Motor neuron (in vitro differentiated cells): ENCODE measurements around the gene MAP2K5. TPM values are rescaled to one million over a fixed set of nuclear protein-coding genes. Genes with fewer than 3 reads are reported as not detected.

Experiments used
- ATAC-seq, 8 experiments: fragments of 200-7000 bp; cut with Tn5 transposase; replicated peaks in 6 of 8; 2 replicates each; pipeline ENCODE4 v1.8.0; 2021; ENCODE audit warnings: mild to moderate bottlenecking in 8 of 8, moderate library complexity in 8 of 8
- H3K27ac ChIP-seq, 2 donors: fragments of 250-450 bp; sonication (Bioruptor Pico); 2 replicates each; pipeline ENCODE4 v1.9.0; 2021; ENCODE audit warnings: antibody characterized with exemption in 2 of 2, mild to moderate bottlenecking in 2 of 2, moderate library complexity in 1 of 2
- H3K4me1 ChIP-seq, 2 donors: fragments of 250-450 bp; sonication (Bioruptor Pico); replicated peaks in 1 of 2; 2 replicates each; pipeline ENCODE4 v1.6.1; 2021; ENCODE audit warnings: antibody characterized with exemption in 2 of 2, mild to moderate bottlenecking in 2 of 2, moderate library complexity in 1 of 2
- H3K4me3 ChIP-seq, 5 donors: fragments of 250-450 bp; sonication (Bioruptor Pico); 2 replicates each; pipeline ENCODE4 v1.9.0; 2021; ENCODE audit warnings: antibody characterized with exemption in 5 of 5, mild to moderate bottlenecking in 5 of 5, moderate library complexity in 4 of 5
- WGBS, 10 experiments: fragments of 450-650 bp; shearing (Covaris generic); methylation state at CpG; one replicate each; pipeline ENCODE4 v1.0.0; 2022; 5-methylcytosine and 5-hydroxymethylcytosine counted together
- in situ Hi-C, 9 experiments: fragments of 400-800 bp; cut with MboI; loops; one replicate each; pipeline ENCODE4 v1.15.0; 2021; ENCODE audit warnings: low sequenced_read_pairs in 9 of 9, low pct_unique_long_range_greater_than_20kb in 2 of 9; ENCODE audit not compliant: unreplicated experiment in 9 of 9
- total RNA-seq, 8 experiments: library from RNA; unstranded; fragments of 300-600 nt; gene quantifications; 2 replicates each; pipeline versions ENCODE4 v1.2.3 to v1.2.4, GENCODE V29; 2022

The MAP2K5 gene
- total RNA-seq, 8 experiments from 2014 or later: 5.3 to 22.6 (median 10.6) TPM

DNA sequence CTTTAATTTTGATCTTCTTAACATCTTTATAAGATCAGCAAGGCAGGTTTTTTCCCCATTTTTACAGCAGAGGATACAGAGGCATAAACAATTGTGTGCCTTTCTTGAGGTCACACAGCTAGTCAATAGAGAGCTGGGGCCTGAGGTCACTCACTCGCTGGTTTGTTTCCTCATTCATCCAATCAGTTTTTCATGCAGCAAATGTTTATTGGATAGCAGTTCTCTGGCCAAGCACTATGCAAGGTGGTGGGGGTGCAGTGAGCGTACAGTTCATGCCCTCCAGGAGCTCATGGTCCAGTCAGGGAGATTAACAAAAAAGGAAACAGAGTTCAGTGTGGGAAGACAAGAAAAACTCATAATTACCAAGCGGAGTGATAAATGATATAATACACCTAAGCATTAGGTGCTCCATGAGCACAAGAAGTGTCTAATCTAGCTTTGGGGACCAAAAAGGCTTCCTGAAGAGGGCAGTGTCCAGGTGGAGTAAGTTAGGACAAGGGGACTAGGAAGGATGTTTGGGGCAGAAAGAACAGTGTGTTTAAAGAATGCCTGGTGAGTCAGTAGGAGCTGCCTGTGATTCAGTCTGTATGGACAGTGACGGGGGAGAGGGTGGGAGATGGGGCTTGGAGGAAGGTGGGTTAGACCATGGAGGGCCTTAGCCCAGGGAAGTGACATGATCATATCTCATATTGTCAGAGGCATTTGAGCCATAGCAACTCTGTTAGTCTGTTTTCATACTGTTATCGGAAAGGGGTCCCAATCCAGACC lies 29.3 kb downstream of the MAP2K5 start:
- peaks cover 4 to 11% of the 10 kb centered on the region in 2 donors for H3K4me1 ChIP-seq
- H3K4me3 ChIP-seq: no peak overlapping the region
- no peak for ATAC-seq
- WGBS, 10 experiments: 87 to 100% (median 94%) methylated on average over 1 to 5 of the region's 5 CpGs; no CpG with 5 or more reads in 4 of the 10 experiments
- in situ Hi-C loops: no loop called here
- no peak overlapping the region for H3K27ac ChIP-seq

DNA sequence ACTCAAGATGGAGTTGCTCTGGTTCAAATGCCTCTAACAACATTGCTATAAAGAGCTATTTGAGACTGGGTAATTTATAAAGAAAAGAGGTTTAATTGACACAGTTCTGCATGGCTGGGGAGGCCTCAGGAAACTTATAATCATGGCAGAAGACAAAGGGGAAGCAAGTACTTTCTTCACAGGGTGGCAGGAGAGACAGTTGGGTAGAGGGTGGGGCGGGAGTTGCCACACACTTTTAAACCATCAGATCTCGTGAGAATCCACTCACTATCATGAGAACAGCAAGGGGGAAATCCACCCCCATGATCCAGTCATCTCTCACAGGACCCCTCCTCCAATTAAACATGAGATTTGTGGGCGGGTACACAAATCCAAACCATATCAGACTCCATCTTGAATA lies 30.7 kb downstream of the MAP2K5 start:
- Histone ChIP-seq H3K4me3 (no peak overlapping the region), H3K4me1 (peaks cover 4 to 14% of the 10 kb centered on the region in 2 donors), H3K27ac (no peak overlapping the region)
- ATAC-seq: no peak
- in situ Hi-C loops: no loop called here
- 40 to 100% (median 100%) methylated on average over 1 to 2 of the region's 3 CpGs; no CpG with 5 or more reads in 4 of the 10 experiments for WGBS, 10 experiments

DNA sequence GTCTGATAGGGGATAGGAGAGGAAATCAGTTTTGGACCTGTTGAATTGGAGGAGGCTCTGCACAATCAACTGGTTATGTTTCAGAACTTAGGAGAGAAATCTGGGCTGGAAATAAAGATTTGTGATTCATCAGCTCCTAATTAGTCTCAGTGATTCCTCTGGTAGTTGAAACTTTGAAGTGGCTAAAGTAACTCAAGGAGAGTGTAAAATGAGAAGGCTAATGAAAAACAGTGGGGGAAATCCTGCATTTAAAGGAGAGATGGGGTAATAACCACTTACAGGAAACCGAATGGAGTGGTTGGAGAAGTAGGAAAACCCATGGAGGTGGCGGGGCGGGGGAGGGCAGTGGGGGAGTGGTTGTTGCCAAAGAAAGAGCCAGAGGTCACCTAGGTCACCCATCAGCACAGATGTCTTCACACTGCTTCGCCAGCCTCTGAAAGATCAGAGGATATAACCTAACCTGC lies 32.6 kb downstream of the MAP2K5 start:
- WGBS, 10 experiments: 61% methylated on average over 2 of the region's 4 CpGs; no CpG with 5 or more reads in 9 of the 10 experiments

DNA sequence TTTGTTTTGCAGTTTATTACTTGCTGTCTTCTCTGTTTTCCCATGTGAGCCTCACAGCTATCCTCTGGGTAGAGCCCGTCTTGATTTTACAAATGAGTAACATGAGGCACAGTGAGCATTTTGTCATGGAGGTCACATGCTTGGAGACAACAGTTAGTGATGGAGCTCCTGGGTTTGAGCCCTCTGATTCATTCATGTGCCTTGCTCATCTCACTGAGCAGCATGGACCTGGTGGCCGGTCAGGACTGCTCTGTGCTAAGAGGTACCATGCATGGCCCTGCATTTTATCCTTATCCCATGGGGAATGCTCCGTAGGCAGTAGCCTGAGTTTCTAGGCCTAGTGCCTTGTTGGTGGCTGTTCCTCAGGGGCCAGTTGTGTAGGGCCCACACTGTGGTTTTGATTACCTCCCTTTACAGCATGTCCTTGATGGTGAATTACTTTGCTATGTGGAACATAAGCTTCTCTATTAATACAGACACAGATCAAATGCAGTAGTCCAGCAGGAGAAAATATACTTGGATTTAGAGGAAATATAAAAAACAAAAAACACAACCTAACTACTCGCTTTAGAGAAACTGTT lies 35.6 kb downstream of the MAP2K5 start:
- peak in 5 of 8 experiments; percentile 47 to 98 (median 72) for ATAC-seq
- WGBS, 10 experiments: 92 to 100% (median 100%) methylated on average over 1 to 3 of the region's 4 CpGs; no CpG with 5 or more reads in 2 of the 10 experiments
- H3K4me1 ChIP-seq: peaks cover 0 to 7% of the 10 kb centered on the region in 2 donors
- no peak overlapping the region for H3K4me3 ChIP-seq
- in situ Hi-C loops: no loop called here
- no peak overlapping the region for H3K27ac ChIP-seq

More for the DNA sequence above, 32.6 kb downstream of the MAP2K5 start:
- Histone ChIP-seq H3K27ac (no peak overlapping the region), H3K4me1 (peaks cover 4 to 15% of the 10 kb centered on the region in 2 donors), H3K4me3 (no peak overlapping the region)
- in situ Hi-C loops: no loop called here
- ATAC-seq: no peak

DNA sequence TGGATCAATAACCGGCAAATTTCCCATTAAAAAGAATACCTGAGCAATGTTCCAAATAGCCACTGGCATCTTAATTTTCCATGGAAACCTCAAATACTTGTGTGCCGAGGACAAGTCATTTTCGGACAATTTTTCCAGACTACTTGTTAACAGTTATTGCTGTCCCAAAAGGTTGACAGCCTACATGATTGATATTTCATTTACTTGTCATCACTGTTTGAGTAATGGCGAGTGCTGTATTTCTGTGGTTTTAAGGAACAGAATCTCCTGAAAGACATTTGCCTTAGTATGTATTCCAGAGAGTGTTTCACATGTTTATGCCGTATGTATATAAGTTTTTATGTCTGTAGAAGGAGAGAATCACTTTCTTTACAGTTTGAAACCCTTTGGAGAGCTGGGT lies 36.7 kb downstream of the MAP2K5 start:
- no peak for ATAC-seq
- in situ Hi-C loops: no loop called here
- Histone ChIP-seq H3K27ac (no peak overlapping the region), H3K4me3 (no peak overlapping the region), H3K4me1 (peaks cover 0 to 7% of the 10 kb centered on the region in 2 donors)
- 67 to 100% (median 90%) methylated on average over 2 to 5 of the region's 5 CpGs; no CpG with 5 or more reads in 1 of the 10 experiments for WGBS, 10 experiments

DNA sequence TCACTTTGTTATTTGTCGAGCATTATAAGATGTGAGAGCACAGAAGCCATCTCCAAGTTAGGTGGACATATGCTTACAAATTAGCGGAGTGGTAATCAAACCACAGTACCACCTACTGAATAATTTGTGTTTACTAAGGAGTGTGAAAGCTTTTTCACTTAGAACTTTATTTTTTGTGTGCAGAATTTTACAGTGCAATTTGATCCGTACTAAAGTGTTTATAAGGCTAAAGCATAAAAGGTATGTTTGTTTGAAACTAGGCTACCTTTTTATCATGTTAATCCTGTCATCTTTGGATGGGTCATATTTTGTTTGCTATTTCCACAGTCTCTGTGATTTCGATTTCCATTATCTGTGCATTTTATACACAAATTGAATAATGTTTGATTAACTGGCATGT lies 37.5 kb downstream of the MAP2K5 start:
- Histone ChIP-seq H3K27ac (no peak overlapping the region), H3K4me3 (no peak overlapping the region), H3K4me1 (peaks cover 3 to 7% of the 10 kb centered on the region in 2 donors)
- ATAC-seq: no peak
- in situ Hi-C loops: no loop called here
- WGBS, 10 experiments: 65 to 96% (median 85%) methylated on average over 2 to 4 of the region's 4 CpGs; no CpG with 5 or more reads in 1 of the 10 experiments

DNA sequence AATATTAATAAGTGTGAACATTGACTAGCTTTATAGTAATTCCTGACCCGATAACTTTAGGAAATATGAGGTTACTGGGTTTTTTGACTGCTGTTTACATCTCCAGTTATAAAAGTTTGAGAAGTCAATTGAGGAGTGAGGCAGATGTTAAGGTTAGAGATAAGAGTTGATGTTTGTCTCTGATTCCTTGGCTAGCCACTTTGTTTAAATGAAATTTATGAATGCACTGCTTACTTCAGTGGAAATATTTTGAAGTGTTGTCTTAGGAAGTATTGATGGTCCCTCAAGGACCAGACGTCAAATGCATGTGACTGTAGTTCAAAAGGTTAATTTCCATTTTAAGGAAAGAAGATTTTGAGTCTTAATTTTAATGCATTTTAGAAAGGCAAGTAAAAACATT lies 41.7 kb downstream of the MAP2K5 start:
- H3K4me1 ChIP-seq: peaks cover 0 to 14% of the 10 kb centered on the region in 2 donors
- no peak for ATAC-seq
- H3K27ac ChIP-seq: no peak overlapping the region
- 75 to 100% (median 89%) methylated on average over 1 to 2 of the region's 2 CpGs; no CpG with 5 or more reads in 2 of the 10 experiments for WGBS, 10 experiments
- H3K4me3 ChIP-seq: no peak overlapping the region
- in situ Hi-C loops: no loop called here

DNA sequence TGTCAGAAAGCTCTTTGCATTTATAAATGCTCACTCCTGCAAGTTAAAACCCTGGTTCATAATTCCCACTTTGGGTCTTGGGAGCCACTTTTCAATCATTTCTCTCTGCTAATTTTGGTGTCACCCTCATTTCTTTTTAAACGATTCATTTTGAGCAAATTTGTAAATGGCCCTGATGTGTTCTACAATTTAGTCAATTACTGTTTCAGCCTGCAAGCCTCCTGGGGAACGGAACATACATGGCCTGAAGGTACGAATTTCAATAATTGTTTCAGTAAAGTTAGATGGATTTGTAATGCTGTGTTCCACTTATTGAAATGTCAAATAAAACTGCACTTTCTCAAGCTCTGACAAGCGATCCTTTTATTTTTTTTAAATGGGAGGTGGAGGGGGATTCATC lies 43.2 kb downstream of the MAP2K5 start:
- 50 to 100% (median 86%) methylated on average over 1 to 4 of the region's 4 CpGs for WGBS, 10 experiments
- in situ Hi-C loops: no loop called here
- no peak overlapping the region for H3K4me3 ChIP-seq
- no peak for ATAC-seq
- H3K4me1 ChIP-seq: peaks cover 0 to 17% of the 10 kb centered on the region in 2 donors
- no peak overlapping the region for H3K27ac ChIP-seq

DNA sequence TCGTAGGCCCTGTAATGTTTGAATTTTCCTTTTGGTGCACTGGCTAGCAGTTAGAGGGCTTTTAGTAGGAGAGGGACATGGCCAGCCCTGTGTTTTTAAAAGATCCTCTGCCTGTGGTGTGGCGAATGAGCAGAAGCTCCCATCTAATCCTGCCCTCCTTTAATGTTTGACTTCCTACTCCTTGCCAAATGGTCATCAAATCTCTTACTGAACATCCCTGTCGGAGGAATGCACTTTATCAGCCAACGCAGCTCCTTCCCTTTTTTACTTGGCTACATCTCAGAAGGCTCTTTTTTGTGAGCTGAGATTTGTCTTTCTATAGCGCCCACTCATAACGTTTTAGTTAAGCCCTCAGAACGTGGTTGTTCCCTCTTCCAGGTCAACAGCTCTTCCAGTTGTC lies 44.8 kb downstream of the MAP2K5 start:
- H3K4me3 ChIP-seq: no peak overlapping the region
- peaks cover 0 to 17% of the 10 kb centered on the region in 2 donors for H3K4me1 ChIP-seq
- ATAC-seq: no peak
- 46 to 100% (median 82%) methylated on average over 1 to 5 of the region's 7 CpGs for WGBS, 10 experiments
- no peak overlapping the region for H3K27ac ChIP-seq
- in situ Hi-C loops: no loop called here

DNA sequence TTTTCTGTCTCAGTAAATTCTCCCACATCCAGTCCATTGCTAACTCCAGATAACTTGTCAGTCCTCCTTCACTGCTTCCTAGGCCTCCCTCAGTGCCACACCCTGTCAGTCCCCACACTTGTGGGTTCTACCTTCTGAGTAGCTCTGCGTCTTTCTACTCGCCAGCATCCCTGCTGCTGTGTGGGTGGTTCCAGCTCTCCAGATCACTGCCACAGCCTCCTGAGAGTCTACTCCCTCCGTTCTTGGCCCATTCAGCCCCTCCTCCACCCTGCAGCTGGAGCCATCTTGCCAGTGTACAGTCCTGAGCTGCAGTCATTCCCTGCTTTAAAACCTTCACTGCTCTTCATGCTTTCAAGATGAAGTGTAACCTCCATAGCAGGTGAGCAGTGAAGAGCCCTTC lies 45.3 kb downstream of the MAP2K5 start:
- Histone ChIP-seq H3K4me3 (no peak overlapping the region), H3K4me1 (peaks cover 0 to 20% of the 10 kb centered on the region in 2 donors), H3K27ac (no peak overlapping the region)
- ATAC-seq: no peak
- WGBS, 10 experiments: 78 to 100% (median 90%) methylated on average over 1 to 2 of the region's 3 CpGs; no CpG with 5 or more reads in 5 of the 10 experiments
- in situ Hi-C loops: no loop called here

DNA sequence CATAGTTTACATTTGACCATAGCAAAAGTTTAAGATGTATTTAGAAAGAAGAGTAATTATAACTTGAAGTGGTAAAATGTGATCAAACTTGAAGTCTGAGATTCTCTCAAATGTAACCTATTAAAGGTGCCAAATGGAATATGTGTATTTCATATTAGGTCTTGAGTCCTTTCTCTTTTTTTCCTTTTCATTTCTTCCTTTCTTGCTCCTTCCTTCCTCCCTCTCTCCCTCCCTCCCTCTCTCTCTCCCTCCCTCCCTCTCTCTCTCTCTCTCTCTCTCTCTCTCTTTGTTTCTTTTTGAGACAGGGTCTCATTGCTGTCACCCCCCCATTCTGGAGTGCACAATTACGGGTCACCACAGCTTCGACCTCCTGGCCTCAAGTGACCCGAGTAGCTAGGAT lies 47.7 kb downstream of the MAP2K5 start:
- 80 to 92% (median 85%) methylated on average over 1 to 3 of the region's 3 CpGs; no CpG with 5 or more reads in 6 of the 10 experiments for WGBS, 10 experiments
- Histone ChIP-seq H3K4me1 (peaks cover 10 to 39% of the 10 kb centered on the region in 2 donors), H3K4me3 (no peak overlapping the region), H3K27ac (no peak overlapping the region)
- in situ Hi-C loops: no loop called here
- no peak for ATAC-seq

DNA sequence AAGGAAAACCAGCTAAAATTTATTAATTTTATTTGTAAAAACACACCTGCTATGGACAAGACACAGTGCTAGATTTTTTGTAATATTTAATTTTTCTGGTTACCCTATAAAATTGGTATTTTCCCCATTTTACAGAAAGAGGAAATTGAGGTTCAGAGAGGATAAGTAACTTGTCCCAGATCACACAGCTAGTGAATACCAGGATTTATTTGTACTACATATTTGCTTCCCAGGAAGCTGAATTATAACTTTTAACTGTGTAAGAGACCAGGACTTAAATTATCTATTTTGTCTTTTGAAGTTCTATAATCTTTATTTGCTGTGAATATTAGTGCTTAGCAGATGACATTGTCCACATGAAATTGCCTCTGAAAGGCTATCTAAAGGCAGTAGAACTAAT lies 49.7 kb downstream of the MAP2K5 start:
- in situ Hi-C loops: no loop called here
- Histone ChIP-seq H3K4me1 (peaks cover 10 to 32% of the 10 kb centered on the region in 2 donors), H3K4me3 (no peak overlapping the region), H3K27ac (no peak overlapping the region)
- ATAC-seq: no peak

DNA sequence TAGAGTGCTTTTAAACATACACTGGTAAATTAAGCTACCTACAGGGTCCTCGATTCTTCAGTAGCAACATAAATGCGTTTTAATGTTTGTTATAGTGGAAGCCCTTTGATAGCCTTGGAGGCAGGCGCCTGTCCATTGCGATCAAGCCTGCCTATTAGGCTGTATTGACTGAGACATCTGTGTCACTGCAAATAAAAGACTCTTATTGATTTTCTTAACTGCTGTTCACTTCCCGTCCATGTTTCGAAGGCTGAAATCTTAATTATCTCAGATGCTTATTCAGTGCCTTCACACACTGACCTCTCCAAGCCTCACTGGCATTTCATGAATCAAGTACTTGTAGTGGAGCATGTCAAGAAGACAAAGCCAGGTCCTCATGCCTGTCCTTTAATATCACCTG lies 51.1 kb downstream of the MAP2K5 start:
- Histone ChIP-seq H3K4me3 (no peak overlapping the region), H3K27ac (no peak overlapping the region), H3K4me1 (peaks cover 10 to 32% of the 10 kb centered on the region in 2 donors)
- peak in 5 of 8 experiments; percentile 68 to 91 (median 69) for ATAC-seq
- in situ Hi-C loops: no loop called here
- 44 to 100% (median 80%) methylated on average over 1 to 6 of the region's 6 CpGs; no CpG with 5 or more reads in 1 of the 10 experiments for WGBS, 10 experiments
